NCI-H2196 treated with DMSO at 0.1 percent for 48 hours (cell line): ENCODE measurements around the gene REC114.

Experiments used
- DNase-seq: peaks from one replicate; lab custom pipeline; 2025; ENCODE audit not compliant: unreplicated experiment; lab: John Stamatoyannopoulos, UW

REC114 gene

DNA sequence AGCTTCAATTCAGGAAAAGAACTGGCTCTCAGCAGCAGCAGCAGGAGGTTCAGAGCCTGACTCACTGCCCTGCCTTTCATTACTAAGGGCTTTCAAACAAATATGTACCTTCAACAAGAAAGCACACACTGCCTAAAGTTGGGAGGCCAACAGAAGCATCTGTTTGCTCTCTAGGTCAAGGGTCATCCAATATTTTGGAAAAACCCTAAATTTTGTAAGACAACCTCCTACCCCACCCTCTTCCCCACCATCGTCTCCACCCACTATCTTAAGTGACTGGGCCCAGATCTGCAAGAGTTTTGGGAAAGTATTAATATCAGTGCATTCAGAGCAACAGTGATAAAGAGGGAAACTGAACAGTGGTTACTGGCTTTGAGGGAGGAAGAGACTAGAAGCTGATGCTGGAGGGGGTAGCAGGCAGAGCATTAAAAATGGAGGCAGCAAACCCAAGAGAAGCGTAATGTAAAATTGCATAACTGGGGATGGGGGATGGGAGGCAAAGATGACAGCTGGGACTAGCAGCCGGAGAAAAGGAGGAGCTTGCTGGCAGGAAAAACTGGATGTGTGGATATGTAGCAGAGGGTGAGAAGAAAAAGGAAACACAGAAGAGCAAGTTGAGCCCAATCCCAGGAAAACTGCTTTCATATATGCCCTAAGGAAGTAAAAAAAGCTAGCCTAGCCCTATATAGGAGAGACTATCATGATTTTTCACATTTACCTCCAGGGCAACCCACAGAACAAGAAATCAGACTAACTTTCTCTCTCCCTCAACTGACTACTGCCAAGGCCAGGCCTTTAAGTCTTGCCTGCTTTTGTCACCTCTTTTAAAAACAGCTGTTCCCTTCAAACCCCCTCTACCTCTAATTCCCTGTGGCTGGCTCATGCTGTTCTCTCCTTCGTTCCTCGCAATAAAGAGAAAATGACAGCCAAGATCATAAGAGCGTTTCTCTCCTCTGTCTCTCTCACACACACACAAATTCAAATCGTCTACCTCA lies 158.8 kb downstream of the REC114 start:
- DNase-seq, result no peak

DNA sequence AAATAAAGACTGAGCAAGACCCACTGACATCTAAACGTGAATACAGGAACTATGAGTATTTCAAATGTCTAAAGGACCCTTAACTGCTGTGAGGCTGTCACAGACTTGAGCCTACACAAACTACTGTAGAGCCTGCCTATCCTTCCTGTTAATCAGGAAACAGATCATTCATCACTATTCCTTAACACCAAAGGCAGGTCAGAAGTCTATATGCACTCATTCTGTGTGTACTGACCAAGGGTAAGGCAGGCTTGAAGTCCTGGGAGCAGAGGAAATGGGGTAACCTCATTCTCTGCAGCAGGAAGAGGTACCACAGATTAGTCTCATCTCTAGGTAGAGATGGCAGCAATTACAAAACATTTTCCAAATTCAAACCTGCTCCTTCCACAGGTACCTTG lies 159.5 kb downstream of the REC114 start:
- DNase-seq, result no peak

DNA sequence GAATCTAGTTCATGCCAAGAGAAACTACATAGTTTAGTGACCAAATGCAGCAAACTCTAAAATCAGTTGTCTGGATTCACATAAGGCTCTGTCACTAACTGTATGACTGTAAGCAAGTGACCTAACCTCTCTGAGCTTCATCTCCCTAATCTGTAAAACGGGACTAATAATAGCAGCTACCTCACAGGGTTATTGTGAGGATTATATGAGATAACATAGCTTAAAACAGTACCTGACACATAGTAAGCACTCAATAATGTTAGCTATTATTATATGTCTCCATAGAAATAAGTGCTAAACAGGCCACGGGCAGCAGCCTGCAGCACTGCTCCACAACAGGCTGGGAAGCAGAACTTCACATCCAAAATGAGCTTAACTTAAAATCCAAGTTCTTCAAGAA lies 160.0 kb downstream of the REC114 start:
- no peak for DNase-seq

DNA sequence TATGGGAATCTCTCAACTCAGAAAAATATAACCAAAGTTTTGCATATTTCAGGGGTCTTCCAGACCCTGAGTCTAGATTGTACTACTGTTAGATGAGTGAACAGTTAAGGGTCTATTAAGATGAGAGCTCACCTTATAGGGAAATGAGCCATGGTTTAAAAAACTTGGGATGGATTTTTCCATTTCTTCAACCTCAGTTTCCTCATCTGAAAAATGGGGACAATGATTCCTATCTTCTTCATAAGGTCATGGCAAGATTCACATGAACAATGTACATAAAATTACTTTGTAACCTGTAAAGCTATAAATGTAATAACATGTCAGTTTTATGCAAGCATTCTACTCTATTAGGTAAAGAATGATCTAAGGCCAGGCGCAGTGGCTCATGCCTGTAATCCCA lies 161.5 kb downstream of the REC114 start:
- DNase-seq, result no peak

DNA sequence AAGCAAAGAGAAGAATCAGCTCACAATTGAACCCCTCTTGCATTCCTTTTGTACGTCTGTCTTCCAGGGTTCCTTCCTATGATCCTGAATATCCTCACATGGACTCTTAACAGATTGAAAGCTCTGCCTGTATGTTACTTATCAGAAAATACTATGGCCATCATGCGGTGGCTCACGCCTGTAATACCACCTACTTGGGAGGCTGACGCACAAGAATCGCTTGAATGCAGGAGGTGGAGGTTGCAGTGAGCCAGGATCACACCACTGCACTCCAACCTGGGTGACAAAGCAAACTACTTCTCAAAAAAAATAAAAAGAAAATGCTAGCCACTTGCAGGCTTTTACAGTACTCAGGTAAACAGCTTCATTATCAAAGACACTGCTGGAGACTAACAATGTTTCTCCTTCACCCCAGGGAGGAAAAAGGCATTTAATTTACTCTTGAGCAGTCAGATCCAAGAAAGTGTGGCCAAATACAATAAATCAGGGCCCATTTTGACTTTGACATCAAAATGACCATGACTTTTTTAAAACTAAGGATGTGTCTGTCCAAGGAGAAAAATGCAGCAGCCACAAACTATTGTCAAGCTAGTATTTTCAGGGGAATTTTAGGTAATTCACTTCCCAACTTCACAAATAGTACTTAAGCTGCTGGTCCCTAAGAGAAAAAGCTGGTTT lies 162.9 kb downstream of the REC114 start:
- DNase-seq, result no peak

DNA sequence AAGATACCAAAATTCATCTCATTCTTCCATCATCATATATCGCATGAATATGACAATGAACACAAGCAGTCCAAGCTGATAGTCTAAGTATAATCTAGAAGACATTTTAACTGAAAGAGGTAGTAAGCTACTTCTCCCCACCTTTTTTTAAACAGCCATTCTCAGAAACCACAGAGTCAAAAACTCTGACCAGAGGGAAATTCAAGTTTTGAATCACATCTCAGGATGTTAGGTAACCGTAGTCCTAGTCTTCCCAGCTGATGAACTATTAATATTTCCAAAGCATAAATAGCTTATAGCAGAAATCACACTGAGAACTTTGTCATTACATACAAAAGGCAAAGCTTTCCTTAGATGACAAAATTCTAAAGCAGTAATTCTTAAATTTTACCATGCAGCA lies 164.4 kb downstream of the REC114 start:
- DNase-seq, result no peak

DNA sequence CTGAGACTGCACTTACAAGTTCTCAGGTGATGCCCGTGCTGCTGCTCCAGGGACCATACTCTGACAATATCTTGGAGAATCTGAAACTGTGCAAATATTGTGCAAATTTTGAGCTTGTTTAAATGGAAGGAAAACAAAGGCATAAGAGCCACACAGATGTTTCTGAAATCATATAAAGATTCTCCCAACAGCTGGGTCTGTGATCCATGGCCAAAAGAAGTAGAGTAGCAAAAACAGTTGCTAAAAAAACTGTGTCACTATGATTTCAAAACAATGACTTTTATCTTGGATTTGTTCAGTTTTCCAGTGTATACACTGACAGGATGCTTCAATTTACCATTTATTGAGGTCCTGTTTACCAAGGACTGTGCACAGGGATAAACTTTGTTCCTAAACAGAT lies 164.9 kb downstream of the REC114 start:
- DNase-seq, result no peak

DNA sequence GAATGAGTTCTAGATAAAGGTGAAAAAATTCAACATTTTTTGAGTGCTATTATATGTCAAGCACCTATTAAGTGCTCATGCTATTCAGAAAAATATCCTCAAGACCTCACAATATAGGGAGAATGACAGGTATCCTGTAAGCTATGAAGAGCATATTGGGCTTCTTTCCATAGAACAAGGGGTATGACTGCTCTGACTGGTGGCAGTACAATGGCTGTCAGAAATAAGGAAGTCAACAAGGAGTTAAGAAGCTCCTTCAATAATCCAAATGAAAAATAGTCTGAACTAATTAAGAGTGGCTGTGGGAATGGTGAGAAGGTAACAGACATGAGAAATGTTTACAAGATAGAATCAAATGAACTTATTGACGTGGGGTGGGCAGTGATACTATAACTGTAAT lies 165.5 kb downstream of the REC114 start:
- no peak for DNase-seq

DNA sequence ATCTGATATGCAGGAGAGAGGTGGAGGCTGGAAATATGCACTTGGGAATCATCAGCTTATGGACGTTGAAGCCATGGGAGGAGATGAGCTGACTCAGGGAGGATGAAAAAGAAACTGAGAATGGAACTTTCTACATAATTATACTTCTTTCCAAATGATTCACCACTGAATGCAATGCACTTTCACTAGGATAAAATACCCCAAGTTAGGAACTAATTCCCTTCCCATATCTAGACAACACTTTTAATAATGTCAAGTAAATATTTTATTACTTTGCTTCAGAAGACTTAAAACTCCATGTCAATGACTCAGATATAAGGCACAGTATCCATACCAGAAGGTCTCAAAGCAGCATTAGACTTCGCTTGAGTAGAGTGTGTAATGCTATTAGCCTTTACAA lies 166.0 kb downstream of the REC114 start:
- DNase-seq, result no peak
